Right forelimb (tissue), 1 donor: ENCODE data around the gene FAM3B.

Source experiments
- DNase-seq: peaks from one replicate; pipeline ENCODE4 v3.0.0-alpha.2; 2018

Gene FAM3B

DNA sequence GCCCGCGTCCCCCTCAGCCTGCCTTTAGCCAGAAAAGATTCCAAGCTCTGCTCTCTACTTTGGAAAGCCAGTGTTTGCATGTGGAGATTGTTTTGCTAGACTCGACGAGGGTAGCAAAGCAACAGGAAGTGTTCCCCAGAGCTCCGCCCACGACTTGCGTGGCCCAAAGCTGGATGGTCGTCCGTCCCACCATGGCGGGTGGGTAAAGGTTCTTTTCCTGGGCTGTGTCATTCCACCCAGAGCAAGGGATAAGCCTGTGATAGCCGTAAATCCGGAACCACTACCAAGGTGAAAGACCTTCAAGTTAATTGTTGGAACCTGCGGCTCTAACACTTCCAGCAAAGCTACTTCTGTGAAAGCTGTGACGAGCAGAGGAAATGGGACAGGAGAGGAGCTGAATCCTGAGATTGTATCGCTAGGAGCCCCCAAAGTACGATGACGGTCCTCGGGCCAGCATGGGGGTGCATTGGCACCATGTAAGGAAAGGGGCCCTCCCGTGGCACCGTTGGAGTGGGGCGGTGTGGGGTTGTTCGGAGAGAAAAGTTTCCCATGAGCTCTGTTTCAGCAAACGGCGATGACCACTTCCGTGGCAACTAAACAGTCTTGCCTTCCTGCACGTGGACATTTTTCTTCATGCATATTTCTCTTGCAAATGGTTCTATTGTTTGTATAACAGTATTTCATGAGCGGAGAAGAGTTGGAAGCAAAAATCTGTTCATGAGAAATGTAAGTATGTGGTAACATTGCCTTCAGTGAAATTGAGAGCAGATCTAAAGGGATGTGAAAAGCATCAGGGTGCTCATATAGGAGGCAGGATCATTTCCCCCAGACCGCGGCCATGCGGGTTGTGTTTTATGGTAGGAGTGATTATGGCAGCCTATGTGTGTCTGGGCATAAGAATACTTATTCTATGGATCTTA, 53.6 kb downstream of the FAM3B start:
- no peak for DNase-seq

DNA sequence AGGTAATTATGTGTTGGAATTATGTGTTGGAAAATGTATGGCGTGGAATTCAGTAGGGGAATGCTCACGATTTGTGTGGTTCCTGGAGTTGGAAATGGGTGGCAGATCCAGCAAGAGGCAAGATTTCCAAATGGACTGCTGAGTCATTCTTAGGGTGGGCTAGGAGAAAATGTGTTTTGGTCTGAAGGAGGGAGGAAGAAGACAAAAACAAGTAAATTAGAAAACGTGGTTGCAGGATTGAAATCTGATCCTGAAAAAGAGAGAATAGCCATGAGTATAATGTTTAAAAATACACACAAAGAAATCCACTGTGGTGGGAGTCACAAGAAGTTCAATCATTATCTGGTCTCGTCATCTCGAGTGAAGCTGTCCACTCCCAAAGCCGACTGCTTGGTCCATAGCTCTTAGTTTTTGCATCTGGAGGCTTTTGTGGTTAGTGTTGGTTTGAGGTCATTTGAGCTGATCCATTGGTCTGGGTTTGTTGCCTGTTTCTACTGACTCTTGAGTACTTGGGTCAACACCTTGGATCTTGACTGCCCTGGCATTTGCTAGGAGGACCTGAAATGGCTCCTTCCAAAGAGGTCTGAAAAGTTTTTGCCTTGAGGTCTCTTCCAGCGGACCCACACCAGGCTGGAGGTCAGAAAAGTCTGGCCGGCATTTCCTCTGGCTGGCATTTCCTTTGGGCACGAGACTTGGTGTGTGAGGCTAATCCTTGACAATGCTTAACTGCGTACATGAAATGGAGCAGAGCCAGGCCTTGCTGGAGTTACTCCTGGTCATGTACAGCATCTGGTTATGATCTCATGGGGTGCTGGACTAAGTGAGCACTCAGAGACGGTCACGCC, 54.5 kb downstream of the FAM3B start:
- peak; percentile 21 for DNase-seq

DNA sequence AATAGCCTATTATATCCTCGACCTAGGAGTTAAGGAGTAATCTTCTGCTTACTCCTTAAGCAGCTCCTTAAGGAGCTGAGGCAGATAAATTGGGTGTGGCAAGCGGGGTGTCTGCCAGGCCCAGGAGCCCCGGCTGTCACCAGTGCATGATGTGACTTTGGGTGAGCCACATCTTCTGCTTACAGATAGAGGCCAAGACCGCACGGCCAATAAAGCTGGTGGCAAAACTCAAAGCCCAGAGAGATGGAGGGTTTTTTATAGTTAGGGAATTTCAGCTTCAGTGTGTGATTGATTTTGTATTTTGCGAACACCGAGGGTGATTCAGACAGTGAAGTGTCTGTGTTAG, 55.1 kb downstream of the FAM3B start:
- no peak for DNase-seq

DNA sequence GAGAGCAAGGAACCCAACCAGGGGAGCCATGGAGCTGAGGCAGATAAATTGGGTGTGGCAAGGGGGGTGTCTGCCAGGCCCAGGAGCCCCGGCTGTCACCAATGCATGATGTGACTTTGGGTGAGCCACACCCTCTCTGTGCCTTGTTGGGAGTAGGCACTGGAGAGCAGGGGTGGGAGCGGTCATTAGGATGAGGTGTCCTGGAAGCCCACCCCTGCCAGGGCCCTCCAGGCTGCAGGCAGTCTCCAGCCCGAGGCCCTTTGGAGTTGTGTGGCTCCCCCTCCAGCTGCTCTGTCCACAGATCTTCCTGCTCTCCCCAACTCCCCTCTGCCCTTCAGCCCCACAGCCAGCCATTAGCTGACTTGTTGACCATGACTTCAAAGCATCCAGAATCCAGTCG, 56.7 kb downstream of the FAM3B start:
- peak; percentile 30 for DNase-seq

DNA sequence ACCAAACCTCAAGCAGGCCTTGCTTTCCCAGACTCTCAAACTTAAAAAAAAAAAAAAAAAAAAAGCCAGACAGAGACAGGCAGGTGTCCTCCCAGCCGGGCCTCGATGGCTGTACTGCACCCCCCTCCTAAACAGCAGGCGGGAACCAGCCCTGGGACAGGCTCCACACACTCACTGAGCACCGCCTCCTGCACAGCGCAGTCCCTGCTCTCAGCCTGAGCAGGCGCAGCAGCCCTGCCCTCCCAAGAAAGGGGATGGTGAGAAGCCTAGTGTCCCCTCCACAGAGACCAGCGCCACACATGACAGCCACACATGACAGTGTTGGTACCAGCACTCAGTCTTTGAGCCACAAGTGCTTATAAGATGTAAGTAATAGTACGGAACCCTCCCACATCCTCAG, 57.2 kb downstream of the FAM3B start:
- DNase-seq = peak; percentile 4

DNA sequence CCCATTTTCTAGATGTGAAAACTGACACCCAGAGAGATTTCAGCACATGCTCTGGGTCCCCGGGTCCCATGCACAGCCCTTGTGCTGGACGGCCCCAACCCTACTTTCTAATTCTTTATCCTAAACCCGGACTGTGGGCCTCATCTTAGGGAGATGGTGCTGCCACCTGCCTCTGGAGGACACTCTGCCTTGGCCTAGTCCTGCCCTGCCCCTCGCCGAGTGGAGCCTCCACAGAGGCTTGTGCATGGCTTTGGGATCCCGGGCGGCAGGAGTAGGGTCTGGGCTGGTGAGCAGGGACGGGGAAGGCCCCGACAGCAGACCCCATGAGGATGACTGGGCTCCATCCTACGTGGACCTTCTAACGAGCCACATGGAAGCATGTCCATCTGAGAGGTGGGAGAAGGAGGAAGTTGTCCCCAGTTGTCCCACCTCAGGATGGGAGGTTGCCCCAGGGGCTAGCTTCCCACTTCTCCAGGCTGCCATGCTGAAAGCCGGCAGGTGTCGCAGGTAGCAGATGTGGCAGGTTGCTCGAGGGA, 57.6 kb downstream of the FAM3B start:
- DNase-seq = peak; percentile 21

DNA sequence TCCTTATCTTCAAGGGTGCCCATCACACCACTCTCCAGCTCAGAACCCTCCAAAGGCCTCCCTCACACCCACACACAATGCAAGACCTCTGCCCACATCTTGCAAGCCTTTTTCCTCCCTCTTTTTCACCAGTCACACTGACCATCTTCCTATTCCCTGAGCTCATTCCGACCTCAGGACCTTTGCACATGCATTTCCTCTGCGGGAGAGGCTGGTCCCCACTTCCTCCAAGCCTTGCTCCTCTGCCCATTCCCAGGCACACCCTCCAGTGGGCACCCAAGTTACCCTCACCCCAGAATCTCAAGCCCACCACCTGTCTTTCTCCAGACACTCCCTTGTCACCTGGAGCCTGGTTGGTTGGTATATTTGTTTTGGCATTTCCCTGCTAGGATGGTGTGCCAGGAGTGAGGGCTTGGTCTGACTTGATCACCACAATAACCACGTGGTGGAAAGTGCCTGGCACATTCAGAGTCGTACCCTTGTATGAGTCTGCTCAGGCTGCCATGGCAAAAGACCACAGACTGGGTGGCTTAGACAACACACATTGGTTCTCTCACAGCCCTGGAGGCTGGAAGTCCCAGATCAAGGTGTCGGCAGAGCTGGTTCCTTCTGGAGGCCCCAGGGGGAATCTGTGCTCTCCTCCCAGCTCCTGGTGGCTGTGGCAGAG, 58.4 kb downstream of the FAM3B start:
- peak; percentile 22 for DNase-seq

DNA sequence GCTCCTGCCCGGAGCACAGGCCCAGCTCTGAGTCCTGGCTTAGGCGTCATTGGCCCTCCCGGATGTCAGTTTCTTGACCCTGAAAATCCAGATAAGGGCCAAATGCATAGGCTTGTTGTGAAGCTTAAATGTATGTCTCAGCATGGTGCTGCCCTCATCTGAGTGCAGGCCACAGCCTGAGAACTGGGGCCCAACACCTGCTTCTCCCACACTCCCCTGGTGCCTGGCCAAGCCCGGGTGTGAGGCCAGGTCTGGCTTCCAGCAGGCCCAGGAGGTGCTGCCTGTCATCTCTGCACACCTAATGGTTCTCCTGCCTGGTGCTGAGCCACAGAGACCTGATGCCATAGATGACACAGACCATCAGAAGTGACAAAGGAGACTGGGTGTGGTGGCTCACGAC, 59.3 kb downstream of the FAM3B start:
- peak; percentile 37 for DNase-seq

DNA sequence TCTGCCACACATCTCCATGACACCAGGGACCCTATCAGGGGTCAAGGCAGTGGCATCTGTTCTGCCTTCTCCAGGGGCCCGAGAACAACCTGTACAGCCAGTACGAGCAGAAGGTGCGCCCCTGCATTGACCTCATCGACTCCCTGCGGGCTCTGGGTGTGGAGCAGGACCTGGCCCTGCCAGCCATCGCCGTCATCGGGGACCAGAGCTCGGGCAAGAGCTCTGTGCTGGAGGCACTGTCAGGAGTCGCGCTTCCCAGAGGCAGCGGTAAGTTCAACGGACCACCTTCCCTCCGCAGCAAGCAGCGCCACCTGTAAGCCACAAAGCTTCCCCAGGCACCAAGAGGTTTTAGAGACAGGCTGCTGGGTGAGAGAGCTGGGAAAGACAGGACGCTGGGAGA, 61.1 kb downstream of the FAM3B start:
- peak; percentile 26 for DNase-seq

DNA sequence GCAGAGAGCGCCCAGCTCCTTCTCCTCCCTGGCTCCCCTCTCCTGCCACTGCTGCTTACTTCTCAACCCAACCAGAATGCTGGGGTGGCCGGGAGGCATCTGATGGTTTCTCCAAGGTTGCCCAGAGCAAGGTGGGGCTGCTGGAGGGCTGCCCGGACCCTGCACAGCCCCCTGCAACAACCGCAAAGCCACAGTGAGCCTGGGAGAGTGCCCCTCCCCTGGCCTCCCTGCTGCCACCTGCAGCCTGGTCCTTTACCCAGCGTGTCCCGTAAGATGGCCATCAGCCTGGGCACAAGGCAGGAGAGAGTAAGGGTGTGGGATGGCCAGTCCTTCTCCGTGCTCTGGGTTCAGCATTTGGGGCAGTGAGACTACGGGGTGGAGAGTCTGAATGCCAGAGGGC, 62.2 kb downstream of the FAM3B start:
- peak; percentile 24 for DNase-seq

DNA sequence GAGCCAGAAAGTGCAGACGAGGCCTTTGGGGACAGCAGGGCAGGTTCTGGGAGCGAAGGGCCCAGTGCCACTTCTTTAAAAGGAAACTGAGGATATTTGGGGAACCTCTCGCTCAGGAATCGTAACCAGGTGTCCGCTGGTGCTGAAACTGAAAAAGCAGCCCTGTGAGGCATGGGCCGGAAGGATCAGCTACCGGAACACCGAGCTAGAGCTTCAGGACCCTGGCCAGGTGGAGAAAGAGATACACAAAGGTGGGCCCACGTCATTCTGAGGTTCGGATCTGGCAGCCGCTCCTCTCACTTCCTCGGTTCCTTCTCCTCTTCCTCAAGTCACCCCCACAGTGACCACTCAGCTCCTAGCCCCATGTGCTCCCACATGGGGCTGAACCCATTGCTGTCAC, 63.3 kb downstream of the FAM3B start:
- DNase-seq = peak; percentile 15

DNA sequence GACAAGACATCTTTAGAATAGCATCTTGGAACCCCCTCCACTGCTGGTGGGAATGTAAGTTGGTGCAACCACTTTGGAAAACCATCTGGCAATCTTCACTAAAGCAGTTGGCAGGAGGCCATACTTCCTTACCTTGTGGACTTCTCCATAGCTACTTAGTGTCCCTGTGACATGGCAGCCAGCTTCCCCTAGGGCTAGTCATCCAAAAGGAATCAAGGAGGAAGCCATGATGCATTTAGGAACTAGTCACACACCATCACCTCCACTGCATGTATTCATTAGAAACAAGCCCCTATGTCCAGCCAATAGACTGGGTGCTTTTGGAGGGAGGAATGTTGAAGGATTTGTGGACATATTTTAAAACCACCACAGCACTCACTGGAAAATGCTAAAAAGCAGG, 65.1 kb downstream of the FAM3B start:
- DNase-seq = peak; percentile 2

DNA sequence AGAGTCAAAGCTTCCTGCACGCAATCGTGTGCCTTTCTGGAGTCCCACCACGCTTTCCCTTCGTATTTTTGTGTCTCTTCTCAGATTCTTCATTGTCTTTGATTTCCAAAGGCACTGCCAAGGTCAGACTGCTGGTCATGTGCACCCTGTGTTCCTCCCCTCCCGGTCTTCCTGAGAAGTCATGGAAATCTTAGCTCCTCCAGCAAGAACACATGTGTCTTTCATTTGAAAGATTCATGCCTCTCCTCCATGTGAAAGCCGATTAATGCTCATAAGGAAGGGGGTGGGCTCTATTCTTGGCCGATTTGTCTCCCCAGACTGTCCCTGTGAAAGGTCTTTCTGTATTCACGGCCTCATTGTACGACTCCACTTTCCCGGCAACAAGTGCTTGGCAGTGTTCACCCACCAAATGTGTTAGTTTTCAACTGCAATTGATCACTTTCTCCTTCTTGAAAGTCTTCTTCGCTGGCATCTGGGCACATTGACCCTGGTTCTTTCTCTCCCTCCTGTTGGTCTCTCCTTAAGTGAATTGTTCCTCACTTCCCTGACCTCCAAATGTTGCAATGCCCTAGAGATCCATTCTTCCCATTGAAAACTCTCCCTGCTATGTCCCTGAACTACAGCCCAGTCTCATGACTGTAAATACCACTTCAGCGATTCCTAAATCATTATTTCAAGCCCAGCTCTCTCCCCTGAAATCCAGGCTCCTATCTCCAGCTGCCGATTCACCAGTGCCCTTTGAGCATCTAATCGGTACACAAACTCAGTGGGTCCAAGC, 70.6 kb downstream of the FAM3B start:
- DNase-seq = peak; percentile 40

DNA sequence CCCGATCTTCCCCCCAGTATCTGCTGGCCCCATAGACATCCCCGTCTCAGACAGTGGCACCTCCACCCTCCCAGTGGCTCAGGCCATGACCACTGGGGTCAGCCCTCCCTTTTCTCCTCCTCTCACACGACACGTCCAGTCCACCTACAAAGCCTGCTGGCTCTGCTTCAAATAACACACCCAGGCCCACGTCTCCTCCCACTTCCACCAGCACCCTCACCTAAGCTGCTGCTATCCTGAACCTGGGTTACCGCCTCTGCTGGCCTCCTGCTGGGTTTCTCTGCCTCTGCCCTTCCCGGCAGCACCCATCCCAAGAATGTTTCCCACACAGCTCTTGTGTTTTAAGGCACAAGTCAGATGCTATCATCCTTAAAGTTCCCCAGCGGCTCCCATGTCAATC, 71.2 kb downstream of the FAM3B start:
- no peak for DNase-seq

DNA sequence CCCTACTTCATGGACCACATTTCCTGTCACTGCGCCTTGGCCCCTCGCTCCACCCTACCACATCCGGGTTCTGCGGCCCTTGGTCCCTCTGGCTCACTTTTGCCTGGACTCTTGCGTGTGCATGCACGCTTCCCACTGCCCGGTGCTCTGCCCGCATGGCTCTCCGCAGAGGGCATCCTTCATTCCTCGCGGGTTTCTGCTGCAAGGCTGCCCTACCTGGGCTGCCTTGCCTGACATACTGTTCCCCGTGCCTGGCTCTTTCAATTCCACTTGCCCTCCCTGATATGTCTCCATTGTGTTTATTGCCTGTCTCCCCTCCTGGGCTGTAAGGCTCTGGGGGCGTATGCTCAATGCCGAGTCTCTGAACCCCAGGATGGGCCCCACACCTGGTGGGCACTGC, 71.7 kb downstream of the FAM3B start:
- DNase-seq = no peak

DNA sequence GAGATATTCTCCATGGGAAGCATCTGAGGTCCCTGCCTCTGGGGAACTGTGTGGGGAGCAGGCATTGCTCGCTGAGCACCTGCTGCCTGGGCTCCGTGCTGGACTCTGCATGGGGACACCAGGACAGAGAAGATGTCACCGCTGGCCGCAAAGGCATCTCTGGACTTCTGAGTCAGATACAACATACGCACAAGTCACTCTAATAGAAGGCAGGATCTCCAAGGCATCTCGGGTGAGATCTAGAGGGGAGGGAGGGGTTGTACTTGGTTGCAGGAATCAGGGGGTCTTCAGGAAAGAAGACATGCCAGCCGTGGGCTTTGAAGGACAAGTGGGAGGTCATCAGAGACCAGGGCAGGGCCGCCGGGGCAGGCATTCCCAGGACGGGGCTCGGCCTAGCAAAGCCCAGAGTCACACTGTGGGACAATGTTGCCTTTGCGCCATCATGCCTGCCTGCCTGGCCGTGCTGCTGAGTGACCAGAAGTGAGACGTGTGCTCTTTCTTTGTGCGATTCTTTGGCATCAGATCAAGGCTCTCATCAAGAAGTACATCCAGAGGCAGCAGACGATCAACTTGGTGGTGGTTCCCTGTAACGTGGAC, 73.5 kb downstream of the FAM3B start:
- DNase-seq = no peak

DNA sequence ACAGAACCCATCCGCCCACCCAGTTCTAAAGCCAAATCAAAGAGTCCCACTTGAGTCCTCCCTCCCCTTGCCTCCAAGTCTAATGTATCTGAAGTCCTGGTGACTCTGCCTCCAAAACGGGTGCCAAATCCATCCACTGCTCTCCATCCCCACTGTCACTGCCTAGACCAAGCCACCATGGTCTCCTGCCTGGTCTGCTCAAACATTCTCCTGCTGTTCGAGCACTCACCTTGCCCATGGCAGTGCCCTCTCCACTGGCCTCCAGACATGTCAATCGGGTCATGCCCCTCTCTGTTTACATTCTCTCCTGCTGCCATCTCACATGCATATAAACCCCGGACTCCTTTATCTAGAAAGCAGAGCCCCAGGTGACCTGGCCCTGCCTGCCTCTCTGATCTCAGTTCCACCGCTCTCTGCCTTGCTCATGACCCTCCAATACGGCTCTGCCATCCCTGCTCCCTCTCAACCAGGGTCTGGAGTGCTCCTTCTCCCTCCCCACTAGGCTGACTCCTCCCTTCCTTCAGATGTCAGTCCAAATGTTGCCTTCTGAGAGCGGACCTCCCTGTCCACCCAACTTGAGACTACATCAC, 77.4 kb downstream of the FAM3B start:
- DNase-seq = no peak

DNA sequence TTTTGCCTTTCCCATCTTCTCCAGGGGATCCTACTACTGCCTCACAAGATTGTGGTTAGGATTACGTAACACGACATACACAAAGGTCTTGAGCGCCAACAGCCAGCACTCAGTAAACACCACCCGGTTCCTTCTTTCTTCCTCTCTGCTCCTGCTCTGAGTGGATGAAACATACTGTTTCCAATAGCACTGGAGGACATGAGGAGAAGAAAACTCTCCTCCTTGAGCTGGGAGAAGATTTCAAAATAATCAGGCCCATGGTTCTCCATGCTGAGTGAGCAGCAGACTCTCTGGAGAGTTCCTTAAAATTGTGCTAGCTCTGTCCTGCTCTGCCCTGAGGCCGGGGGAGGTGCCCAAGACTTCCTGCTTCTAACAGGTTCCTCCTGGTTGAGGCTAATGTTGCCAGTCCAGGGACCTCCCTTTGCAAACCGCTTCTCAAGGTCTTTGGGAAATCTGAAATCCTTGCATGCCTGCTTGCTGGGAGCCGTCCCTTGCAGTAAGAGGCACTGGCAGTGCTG, 80.0 kb downstream of the FAM3B start:
- no peak for DNase-seq

DNA sequence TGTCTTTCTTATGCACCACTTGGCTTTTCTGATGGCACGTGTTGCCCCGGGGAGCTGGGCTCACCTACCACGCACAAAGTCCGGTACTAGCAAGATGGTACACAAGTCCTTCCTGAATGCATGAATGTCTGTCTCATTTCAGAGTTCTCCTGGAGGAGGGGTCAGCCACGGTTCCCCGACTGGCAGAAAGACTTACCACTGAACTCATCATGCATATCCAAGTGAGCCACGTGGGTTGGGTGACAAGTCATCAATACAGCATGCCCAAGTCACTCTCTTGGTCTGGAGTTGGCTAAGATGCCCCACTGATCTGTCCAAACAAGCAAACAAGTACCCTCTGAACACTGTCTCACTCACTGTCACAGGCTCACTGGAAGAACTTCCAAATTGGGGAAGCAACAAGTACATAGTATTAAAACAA, 80.9 kb downstream of the FAM3B start:
- DNase-seq = no peak

DNA sequence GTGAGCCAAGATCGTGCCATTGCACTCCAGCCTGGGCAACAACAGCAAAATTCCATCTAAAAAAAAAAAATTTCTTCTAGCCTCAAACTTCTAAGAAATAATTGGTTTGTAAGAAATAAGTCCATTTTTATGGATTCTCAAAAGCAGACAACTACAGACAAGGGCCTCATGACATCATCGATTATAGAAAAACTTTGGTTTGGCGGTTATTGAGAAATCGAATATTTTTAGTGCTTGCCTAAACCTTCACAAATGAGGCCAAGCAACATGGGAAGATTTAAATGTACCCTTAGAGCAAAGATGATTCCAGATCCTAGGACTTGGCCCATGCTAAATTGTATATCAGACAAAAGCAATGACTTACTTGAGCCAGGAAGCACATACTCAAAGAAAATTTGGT, 81.7 kb downstream of the FAM3B start:
- no peak for DNase-seq

DNA sequence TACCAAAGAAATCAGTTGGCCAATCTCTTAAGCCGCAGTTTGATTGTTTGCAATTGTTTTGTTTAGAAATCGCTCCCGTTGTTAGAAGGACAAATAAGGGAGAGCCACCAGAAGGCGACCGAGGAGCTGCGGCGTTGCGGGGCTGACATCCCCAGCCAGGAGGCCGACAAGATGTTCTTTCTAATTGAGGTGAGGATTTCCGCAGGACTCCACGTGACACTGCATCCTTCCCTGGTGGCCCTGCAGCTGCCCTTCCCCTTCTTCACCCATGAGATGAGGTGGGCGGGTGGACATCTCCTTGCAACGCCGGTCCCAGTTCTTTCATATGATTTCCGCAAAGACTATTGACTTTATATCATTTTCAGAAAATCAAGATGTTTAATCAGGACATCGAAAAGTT, 82.2 kb downstream of the FAM3B start:
- DNase-seq = no peak
